ENCODE measurements around the gene USP7.
A peak's percentile ranks its signal among the peaks of the same experiment; 100 is the strongest.

The USP7 gene

DNA sequence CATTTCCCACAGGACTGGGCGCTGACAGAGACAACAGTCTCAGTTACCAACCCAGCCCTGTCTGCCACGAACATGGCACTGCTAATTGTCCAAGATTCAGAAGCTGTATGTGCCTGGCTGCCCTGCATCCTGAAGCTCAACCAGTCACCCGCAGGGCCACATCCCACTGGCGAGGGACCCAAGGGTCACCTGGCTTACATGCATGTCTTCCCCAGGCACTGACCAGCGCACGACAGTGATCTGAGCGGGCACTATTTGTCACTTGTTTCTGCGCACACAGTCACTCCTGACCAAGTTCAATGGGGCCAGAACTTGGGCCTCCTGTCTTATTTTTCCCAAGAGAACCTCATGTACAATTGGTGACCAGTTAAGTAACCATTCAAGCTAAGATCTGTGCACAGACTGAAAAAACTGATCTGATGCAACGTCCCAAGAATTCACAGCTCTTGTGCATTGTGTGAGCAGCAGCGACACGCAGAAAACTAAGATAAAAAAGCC lies 13.1 kb downstream of the USP7 start:
- no peak for DNase-seq

- DNase-seq = no peak
These were observed 13.9 kb downstream of the USP7 start for GRCh38 chr16:8949536-8950418.

- DNase-seq = no peak
These were observed 14.9 kb downstream of the USP7 start for GRCh38 chr16:8948831-8949230.

- no peak for DNase-seq
These were observed 15.6 kb downstream of the USP7 start for GRCh38 chr16:8948069-8948593.

GRCh38 chr16:8946544-8946943 lies 17.2 kb downstream of the USP7 start:
- DNase-seq = no peak

- DNase-seq = no peak
These were observed 17.9 kb downstream of the USP7 start for GRCh38 chr16:8945626-8946296.

DNA sequence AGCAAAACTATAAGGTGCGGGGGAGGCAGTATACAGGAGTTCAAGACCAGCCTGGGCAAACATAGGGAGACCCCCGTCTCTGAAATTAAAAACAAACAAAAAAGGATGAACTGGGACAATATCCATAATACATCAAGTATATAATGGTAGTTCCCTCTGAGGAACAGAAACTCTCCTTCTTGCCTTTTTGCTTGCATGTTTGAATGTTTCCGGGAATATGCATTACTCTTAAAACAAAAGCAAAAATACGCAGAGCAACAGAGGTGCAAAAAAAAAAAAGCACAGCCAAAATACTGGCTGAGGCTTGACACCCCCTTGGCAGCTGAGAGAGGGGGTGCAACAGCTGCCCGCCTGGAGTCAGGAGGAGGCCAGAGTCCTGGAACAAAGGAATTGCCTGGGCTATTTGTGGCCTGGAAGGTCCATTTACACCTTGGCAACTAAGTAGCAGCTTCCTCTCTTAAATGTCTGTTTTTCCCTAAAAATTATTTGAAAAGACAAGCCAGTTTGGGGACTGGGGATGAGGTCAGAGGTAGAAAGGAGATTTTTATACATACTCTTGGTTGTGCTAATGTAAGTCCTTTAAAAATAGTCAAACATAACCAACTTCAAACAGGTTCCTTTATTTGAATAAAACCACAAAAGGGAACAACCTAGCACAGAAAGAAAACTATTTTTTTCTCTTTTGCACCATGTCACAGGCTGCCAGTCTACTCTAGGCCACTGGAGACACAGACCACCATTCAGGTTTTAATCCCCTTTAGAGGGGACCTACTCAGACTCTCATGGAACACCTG lies 19.5 kb downstream of the USP7 start:
- no peak for DNase-seq

GRCh38 chr16:8943001-8943763 lies 20.5 kb downstream of the USP7 start:
- DNase-seq = no peak

DNA sequence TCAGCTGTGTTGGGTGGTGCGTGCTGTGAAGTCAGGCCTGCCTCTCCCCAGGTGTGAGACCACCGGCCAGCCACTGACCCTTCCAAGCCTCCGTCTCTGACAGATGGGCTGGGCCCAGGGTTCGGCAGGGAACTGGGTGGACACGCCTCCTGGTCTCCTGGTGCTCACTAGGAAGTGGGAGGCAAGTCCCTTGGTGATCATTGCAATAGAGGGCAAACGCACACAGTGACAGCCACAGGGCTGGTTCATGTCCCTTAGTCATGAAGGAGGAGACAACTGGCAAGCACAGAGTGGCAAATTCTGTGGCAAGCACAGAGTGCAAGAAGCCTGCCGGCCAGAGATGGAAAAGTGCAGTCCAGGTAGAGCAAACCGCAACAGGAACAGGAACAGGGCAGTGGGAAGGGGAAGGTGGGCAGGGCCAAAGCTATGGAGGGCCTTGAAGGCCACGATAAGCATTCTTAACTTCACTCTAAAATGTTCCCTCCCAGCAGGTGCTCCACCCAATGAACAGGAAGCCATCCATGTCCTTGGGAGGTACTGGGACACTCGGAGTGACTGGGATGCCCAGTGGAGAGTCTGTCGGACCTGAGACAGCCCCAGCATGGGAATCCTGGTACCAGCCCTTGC lies 21.9 kb downstream of the USP7 start:
- DNase-seq = no peak

- DNase-seq = no peak
These were observed 25.9 kb downstream of the USP7 start for GRCh38 chr16:8937803-8938202.

DNA sequence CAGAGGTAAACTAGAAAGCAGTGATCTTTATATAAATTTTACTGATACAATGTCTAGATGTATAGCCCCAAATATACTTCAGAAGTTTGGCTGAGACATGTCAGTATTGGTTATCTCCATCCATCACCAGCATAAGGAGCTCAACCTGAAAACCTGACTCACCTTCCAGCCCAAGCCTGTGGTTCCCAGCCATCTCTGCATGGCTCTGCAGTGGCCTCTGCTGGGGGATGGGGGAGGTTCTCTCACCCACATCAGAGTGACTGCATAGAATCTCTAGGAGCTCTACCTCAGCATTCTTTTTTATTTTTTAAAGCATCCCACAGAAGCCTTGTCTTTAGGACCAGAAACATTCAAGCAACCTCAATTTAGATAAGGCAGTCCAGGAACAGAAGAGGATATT lies 27.3 kb downstream of the USP7 start:
- DNase-seq = no peak

- DNase-seq = no peak
These were observed 27.7 kb downstream of the USP7 start for GRCh38 chr16:8935989-8936388.

DNA sequence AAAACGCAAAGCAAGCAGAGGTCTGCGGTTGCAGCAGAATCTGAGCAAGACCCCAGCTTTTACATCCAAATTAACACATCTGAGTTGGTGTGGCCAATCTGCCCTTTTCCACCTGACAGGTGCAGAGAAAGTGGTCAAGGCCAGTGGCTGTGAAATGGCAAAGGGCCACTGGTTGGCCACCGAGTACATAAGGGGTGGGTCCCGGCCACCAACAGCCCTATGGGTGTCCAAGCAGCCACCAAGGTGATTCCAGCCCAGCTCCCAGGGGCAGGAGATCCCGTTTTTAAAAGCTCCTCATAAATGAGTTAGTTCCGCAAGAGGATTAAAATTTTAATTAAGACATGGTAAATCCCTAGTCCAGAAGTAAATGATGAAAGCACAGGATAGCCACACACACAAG lies 29.1 kb downstream of the USP7 start:
- no peak for DNase-seq

- DNase-seq = peak; percentile 56
These were observed 31.8 kb downstream of the USP7 start for GRCh38 chr16:8931859-8932258.

GRCh38 chr16:8929086-8929748 lies 34.5 kb downstream of the USP7 start:
- DNase-seq = no peak

DNA sequence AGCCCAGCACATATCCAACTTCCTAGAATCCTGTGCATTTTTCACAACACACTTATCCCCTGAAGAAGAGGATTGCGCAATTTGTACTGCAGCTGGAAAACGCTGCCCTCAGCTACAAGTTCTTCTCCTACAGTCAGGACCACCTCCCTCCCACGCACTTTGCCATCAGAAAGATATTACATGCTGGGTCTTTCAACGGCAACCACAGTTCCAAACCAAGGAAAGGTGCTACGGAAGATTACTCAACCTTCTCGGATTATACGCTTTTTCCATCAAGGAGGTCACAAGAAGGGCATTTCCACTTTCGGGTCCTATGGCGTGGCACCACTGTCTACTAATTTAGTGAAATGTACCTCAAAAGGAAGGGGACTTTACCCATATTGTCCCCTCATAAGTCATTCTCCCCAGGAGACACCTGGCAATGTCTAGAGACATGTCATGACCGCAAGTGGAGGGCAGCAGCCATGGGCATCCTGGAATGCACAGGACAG lies 35.2 kb downstream of the USP7 start:
- no peak for DNase-seq

DNA sequence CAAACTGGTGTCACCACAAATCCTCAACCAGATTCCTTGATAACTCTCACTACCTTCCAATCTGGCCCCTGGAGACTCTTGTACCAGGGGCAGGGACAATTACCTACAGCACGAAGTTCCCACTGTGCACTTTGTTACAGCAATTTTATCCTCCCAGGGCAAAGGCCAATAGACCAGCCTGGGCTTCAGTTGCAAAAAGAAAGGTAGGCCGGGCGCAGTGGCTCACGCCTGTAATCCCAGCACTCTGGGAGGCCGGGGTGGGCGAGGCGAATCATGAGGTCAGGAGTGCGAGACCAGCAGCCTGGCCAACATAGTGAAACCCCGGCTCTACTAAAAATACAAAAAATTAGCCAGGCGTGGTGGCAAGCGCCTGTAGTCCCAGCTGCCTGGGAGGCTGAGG lies 36.9 kb downstream of the USP7 start:
- no peak for DNase-seq

- no peak for DNase-seq
These were observed 38.3 kb downstream of the USP7 start for GRCh38 chr16:8925455-8925854.

DNA sequence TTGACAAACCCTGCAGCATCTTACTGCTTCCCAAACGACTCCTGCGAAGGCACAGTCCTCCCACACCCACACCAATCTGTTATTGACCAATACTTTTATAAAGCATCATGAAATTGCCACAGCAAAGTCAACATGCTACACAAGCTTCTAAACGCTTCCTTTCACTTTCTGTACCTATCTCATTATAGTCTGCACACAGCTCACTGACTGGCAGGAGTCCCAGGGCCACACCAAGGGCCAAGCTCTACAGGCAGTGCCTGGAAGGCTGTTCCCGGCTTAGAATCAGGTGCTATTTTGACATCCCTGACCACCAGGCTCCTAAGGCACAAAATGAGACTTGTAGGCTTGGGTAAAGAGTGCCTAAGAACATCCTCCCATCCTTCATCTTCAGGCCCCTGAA lies 39.5 kb downstream of the USP7 start:
- no peak for DNase-seq

DNA sequence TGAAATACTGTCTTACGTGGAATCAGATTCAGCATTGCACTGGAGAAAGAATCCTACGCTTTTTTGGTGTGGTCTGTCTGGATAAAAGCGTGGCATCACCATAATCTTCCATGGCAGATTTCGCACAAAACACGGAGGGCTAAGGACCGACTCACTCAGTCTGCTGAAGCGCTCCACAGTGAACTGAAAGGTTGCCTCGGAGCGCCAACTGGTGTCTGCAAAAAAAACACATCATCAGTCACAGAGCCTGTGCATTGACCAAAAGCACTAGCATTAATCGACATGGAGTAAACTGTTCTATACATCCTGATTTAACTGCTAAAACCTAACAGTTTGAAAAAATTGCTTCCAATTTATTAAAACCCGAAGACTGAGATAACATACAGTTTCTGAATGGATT lies 40.5 kb downstream of the USP7 start:
- DNase-seq = no peak

DNA sequence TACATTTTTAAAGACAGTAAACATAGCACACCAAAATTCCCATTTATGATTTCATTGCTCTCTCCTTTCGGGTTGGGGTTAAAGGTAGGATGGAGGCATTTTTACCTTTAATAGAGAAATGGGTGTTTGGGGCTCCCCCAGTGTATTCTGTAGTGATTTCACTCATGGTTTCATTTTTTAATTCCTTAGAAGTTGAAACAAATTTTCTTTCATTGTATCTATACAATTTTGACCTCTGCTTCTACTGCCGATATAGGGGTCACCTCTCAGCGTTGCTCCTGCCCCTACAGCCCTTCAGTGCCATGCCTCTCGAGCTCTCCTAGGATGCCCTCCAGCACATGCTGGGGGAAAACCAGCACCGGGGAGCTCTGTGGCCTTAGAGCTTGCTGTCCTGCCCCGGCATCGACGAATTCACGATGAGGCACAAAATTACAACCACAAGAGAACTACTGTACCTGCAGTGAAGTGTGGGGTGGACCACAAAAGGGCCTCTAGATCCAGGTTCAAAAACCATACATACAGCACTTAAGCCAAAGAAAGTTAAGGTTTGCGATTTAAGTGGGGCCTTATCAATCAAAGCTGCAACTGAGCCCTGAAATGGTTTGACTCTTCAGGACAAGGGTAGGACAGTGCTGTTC lies 42.2 kb downstream of the USP7 start:
- DNase-seq = no peak
